HG02623 (cell line): ENCODE data around the gene ATP11C.
A peak's percentile ranks its signal among the peaks of the same experiment; 100 is the strongest.
"Not testable (repeated sequence)": the region's sequence is repeated elsewhere in the genome, so short reads cannot be mapped to it uniquely, and the experiment has no call there.

Experiments used
- ATAC-seq: cut with Tn5 transposase; IDR thresholded peaks from one replicate; pipeline ENCODE4 v1.9.1; 2021; ENCODE audit warnings: moderate library complexity; ENCODE audit not compliant: unreplicated experiment

ATP11C gene

GRCh38 chrX:139864640-139865039, 68.2 kb downstream of the ATP11C start:
- no peak for ATAC-seq

DNA sequence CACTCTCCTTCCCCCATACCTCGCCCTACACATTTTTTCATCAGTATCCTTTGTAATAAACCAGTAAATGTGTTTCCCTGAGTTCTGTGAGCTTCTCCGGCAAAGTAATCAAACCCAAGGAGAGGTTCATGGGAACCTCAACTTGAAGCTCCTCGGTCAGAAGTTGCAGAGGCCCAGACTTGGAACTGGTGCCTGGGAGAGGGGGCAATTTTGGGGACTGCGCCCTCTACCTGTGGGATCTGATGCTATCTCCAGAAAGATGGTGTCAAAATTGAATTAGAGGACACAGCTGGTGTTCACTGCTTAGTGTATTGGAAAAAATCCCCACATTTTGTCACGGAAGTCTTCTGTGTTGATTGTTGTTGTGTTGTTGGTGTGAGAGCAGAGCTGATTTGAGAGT, 70.6 kb downstream of the ATP11C start:
- no peak for ATAC-seq

- not testable (repeated sequence) for ATAC-seq
Measured at GRCh38 chrX:139856826-139857225, 76.0 kb downstream of the ATP11C start.

DNA sequence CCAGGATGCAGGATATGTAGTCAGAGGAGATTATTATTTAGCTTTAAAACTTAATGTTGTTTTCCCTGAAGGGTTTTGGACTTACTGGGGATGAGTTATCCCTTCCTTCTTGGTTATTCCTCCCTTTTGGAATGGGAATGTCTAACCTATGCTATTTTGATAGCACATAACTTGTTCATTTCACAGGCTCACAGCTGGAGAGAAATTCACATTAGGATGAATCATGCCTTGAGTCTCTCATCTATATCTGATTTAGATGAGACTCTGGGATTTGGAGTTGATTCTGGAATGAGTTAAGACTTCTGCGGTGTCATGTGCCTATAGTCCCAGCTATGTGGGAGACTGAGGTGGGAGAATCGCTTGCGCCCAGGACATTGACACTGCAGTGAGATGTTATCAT, 81.1 kb downstream of the ATP11C start:
- ATAC-seq = no peak

GRCh38 chrX:139850968-139851367, 81.9 kb downstream of the ATP11C start:
- ATAC-seq = no peak

- peak; percentile 30 for ATAC-seq
Measured at GRCh38 chrX:139844884-139845283, 88.0 kb downstream of the ATP11C start.

DNA sequence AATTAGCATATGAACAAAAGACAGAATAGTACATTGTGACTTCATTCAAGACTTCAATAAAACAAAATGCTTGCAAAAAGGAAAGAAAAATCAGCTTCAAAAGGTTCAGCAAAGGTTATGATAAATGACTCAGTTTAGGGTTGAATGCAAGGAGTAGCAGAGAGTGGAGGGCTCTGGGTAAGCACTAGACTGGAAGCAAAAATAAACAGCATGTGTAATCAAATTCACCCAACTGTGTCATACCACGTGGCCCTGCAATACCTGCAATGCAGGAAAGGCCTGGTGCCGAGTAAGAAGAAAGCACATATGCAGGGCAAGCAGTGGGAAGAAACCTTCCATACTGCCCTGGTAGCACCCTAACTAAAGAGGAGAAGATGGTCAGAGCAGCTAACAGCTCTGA, 88.7 kb downstream of the ATP11C start:
- peak; percentile 81 for ATAC-seq

DNA sequence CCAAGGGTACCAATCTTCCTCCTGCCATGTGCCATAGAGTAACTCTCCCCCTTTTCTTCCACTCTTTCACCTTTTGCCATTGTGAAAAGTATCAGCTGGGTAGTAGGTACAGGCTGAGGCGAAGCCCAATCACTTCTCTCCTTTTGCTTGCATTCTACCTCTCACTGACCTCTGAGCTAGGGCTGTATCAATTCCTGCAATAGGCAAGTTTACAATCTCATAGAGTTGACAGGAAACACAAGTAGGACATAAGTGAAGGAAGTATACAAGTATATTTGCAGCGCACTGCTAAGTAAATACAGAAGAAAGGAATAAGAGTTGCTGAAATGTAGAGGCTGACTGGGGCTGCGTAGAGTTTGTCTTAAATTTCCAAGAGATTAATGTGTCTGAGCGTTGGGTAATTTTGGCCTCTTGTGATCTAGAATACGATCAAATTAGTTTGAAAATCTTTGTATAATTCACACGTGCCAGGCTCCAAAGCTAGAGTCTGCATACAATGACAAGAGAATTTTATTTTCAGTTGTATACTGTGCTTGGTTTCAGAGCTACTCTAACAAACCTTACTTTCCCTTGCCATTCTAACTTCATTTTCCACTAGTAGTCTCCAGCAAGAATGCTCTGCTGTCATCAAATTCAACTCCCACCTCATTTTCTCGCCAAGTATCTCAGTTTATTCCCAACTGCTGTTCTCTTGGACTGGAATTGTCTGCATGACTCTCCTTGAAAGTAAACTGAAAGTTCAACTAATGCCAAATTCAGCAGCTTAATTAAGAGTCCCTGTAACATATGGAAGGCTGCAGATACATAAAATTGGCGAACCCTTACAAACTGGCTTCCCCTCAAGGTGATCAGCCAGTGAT, 90.3 kb downstream of the ATP11C start:
- ATAC-seq = no peak

- ATAC-seq = not testable (repeated sequence)
Measured at GRCh38 chrX:139836335-139836734, 96.5 kb downstream of the ATP11C start.

GRCh38 chrX:139834879-139835278, 98.0 kb downstream of the ATP11C start:
- no peak for ATAC-seq

- ATAC-seq = no peak
Measured at GRCh38 chrX:139832718-139833309, 100.0 kb downstream of the ATP11C start.

- ATAC-seq = peak; percentile 95
Measured at GRCh38 chrX:139831675-139832456, 101.0 kb downstream of the ATP11C start.

GRCh38 chrX:139831017-139831416, 101.8 kb downstream of the ATP11C start:
- no peak for ATAC-seq

DNA sequence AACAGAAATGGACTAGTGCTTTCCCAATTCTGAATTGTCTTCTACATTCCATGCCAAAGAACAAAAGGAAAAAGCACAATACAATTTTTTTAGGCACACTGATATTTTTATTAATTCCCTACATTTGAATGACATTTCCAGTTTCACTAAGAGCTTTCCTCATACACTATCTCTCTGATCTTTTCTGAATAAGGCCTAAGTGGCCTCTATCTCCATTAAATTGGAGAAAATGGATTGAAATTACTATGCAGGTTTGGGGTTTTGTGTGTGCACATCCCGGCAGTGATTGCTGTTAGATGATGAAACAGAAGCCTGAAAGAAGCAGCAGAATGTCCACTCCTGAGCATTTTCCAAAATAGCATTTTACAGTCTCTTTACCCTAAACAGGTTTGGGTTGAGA, 104.0 kb downstream of the ATP11C start:
- no peak for ATAC-seq

GRCh38 chrX:139828033-139828432, 104.8 kb downstream of the ATP11C start:
- ATAC-seq = no peak

GRCh38 chrX:139826065-139827044, 106.5 kb downstream of the ATP11C start:
- no peak for ATAC-seq

DNA sequence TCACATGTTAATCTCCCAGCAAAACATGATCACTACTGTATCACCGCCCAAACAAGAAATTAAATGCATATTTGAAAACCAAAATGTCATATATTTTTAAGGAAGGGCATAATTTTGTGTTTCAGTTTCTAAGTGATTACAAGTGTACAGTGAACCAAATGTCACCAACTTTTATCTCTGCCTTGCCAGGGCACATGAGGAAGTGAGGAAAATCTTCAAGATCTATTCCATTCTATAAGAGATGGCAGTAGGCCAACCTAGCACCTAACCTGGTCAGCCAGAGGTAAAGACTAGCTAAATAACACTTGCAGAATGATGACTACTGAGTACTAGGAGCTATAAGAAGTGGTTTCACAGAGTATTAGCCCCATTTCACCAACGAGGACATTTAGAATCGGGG, 107.2 kb downstream of the ATP11C start:
- ATAC-seq = no peak

DNA sequence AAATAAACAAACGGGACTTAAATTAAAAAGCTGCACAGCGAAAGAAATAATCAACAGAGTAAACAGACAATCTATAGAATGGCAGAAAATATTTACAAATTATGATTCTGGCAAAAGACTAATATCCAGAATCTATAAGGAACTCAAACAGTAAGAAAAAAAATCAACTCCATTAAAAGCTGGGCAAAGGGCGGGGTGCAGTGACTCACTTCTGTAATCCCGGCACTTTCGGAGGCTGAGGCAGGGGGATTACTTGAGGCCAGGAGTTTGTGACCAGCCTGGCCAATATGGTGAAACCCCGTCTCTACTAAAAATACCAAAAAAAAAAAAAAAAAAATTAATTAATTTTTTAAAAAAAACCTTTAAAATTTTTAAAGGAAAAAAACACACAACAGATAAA, 109.0 kb downstream of the ATP11C start:
- no peak for ATAC-seq

- ATAC-seq = no peak
Measured at GRCh38 chrX:139820358-139820984, 112.4 kb downstream of the ATP11C start.

GRCh38 chrX:139816204-139816603, 116.6 kb downstream of the ATP11C start:
- ATAC-seq = no peak
